ENCODE measurements around the gene GPR25.

The GPR25 gene

GRCh38 chr1:200872446-200873115, at the start of gene GPR25:
GPR25 (plus strand) TSS chr1:200872981; CDS start chr1:200873038, 57 bp downstream.
- no peak for DNase-seq

DNA sequence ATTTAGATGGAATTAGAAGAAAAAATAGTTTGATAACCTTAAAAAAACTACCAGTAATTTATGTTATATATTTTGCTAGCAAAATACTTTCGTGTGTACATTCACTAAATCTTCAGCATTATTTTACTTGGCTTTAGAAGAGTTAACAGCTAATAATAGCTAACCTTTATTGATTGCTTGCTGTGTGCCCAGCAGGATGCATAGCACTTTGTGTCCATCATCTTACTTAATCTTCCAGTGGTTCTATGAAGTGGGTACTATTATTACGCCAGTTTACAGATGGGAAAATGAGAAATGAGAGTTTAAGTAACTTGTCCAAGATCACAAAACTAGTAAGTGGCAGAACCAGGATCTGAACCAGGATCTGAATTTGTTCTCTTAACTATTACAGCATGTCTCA, 41.7 kb upstream of the GPR25 start:
- no peak for DNase-seq

- no peak for DNase-seq
These were observed 38.4 kb upstream of the GPR25 start for GRCh38 chr1:200834383-200834782.

GRCh38 chr1:200836213-200836612, 36.6 kb upstream of the GPR25 start:
- no peak for DNase-seq

DNA sequence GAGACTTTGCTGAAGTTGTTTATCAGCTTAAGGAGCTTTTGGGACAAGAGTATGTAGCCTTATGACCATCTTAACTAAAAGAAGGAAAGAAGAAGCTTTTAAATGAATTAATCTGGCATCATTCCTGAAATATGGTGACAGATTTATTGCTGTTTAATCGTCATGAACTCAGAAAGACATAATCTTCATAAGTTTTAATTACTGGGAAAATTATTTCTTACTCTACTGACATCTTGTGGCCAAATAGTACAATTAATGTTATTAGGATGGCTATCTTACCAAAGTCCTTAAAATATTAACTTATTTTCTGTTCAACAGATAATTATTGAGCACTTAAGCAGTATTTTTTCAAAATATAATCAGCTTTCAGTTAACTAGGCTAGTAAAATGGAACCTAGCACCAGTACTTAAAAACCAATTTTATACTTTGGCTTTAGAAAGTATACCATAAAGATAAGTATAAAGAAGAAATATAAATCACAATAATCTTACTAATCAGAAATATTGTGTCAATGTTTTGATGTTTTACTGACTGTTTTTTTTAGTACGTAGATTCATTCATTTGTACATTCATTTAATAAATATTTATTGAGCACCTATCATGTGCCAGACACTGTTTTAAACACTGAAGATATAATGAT, 34.7 kb upstream of the GPR25 start:
- DNase-seq, result no peak

DNA sequence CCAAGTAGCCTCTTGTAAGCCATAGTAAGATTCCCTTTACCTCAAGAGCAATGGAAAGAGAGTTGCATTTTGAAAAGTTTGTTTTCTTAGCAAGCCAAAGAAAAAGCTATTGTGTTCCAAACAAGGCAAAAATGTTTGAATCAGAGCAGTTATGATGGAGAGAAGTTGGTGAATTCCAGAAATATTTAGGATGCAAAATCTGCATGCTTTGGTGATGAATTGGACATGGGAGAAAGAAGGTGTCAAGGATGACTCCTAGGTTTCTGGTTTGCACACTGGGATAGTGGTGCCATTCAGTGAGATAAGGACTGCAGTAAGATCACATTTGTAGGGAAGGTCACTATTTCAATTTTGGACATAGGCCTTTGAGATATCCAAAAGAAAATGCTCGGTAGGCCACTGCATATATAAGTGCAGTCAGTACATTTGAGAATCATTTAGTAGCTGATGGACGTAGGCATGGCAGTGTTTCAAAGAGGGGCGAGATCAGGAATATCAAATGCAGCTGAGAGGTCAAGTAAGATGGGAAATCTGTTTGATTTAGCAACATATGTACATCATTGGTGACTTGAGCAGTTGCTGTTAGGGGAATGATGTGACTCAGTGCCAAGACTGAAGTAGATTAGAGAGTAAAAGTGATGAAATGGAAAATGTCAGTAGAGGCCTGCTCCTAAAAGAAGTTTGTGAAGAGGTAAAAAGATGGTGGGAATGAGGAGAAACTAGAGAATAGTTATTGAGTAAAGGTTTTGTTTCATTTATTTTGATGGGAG, 33.9 kb upstream of the GPR25 start:
- no peak for DNase-seq

DNA sequence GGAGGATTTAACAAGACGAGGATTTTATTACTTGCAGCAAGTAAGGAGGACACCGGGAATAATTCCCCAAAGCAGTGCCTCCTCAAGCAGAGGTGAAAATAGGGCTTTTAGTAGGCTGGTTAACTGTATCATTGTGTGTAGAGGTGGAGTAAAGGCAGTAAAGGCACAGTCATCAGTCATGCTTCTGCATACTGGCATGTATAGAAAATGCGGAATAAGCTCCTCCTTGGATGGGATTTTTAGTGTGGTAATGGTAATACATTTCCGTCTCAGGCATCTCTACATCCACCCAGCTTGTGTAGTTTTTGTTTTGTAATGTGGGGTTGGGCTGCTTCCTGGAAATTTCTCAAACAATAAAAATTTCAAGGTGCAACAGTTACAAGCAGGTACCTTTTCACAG, 27.4 kb upstream of the GPR25 start:
- no peak for DNase-seq

- DNase-seq, result no peak
These were observed 26.4 kb upstream of the GPR25 start for GRCh38 chr1:200846398-200846797.

GRCh38 chr1:200849430-200849829, 23.4 kb upstream of the GPR25 start:
- no peak for DNase-seq

DNA sequence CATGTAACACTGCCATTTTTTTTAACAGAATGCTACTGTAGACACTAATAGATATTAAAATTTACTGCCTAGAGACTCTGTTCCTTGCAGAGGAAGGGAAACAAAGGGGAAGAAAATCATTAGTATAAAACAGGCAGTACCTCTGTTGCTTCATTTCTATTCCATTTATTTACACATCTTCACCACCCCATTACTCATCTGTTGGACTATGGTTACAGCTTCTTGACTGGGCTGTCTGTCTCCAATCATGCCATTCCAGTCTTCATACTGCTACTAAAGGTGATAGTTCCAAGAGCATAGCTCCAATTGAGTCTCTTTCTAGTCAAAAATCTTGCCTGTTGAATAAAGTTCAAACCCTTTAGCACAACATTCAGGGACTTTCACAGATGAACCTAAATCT, 22.2 kb upstream of the GPR25 start:
- no peak for DNase-seq

GRCh38 chr1:200856716-200857357, 15.9 kb upstream of the GPR25 start:
- no peak for DNase-seq

GRCh38 chr1:200857804-200858203, 15.0 kb upstream of the GPR25 start:
- DNase-seq, result no peak

DNA sequence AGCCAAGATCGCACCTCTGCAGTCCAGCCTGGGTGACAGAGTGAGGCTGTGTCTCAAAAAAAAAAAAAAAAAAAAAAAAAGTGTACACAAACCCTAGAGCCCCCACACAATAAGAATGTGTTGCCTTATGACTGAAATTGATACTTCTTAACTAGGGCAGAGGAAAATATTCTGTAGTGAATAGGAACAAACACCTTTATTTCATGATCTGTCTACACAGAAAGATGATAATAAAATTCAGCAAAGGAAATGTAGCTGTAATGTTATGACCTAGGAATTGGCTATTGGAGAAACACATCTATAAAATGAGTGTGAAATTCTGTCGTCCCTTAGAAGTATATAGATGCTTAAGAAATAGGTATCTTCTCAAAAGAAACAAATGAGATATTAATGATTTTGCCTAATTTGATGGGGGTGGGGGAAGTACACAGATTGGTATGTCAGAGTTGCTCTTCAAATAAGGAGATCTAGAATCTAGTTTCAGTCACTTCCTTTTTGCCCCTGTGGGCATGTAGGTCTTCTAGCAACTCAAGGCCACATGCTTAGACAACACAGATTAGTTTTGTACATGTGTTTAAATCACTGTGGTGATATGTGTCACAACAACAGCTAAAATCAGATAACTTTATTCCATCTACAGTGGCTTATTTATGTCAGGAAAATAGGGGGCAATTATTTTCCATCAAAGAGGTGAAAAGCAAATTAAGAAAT, 10.7 kb upstream of the GPR25 start:
- DNase-seq, result no peak

DNA sequence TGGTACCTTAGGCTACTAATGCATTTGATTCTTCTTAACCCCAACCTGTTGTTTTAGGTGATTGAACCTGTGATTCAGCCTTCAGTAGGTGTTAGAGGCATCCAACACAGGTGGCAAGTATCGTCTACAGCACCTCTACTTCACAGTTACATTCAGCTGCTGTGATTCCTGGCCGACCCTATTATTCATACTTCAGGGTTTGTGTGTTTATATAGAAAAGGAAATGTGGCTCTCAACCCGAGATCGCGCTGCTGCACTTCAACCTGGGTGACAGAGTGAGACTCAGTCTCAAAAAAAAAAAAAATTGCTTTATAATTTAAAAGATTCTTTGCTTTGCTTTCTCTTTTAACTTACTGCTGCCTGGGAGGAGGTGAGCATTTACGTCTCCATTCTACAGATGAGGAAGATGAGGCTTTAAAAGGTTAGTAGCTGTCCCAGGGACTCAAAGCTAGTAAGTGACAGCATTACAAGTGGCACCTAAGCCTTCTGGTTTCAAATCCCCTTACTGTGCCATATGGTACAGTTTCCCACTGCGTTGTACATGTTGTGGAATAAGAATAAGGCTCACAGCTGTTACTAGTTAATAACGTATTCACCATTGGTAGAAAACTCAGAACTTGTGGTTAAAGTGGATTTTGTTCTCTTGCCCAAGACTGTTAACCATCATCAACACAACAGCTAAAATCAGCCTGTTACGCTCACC, 9.9 kb upstream of the GPR25 start:
- no peak for DNase-seq

- DNase-seq, result no peak
These were observed 6.7 kb upstream of the GPR25 start for GRCh38 chr1:200866116-200866515.

GRCh38 chr1:200866521-200866920, 6.3 kb upstream of the GPR25 start:
- DNase-seq, result no peak

DNA sequence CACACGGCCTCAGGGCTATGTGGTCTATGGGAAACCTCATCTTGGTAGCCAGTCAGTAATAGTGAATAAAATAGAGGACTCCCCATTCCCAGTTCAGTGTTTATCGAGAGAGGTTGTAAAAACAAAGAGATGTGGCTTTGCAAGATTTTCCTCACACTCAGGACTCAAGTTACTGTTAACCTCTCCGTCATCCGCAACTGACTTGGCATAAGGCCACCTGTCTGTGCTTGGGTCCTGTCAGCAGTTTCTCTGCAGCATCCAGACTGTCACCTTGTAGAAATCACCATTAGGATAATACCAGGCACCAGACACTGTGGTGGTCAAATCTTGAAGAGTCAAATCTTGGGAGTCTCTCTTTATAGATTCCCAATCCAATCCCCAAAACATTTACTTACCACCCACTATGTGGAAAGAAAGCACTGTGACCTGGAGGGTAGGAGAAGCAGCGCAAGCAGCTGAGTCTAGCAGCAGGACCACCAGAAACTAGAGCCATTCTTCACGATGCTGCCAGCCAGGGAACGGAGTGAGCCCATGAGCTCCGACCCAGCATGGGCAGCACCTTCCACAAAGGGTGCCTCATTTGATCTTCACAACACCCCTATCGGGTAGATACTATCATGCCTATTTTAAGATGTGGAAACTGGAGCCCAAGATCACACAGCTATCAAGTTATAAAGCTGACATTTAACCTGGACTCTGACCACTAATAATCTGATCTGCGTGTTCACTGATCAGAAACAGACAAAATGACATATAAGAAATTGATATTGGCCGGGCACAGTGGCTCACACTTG, 5.6 kb upstream of the GPR25 start:
- DNase-seq, result no peak

GRCh38 chr1:200869376-200869752, 3.4 kb upstream of the GPR25 start:
- DNase-seq, result no peak

- no peak for DNase-seq
These were observed 2.9 kb upstream of the GPR25 start for GRCh38 chr1:200869753-200870391.

DNA sequence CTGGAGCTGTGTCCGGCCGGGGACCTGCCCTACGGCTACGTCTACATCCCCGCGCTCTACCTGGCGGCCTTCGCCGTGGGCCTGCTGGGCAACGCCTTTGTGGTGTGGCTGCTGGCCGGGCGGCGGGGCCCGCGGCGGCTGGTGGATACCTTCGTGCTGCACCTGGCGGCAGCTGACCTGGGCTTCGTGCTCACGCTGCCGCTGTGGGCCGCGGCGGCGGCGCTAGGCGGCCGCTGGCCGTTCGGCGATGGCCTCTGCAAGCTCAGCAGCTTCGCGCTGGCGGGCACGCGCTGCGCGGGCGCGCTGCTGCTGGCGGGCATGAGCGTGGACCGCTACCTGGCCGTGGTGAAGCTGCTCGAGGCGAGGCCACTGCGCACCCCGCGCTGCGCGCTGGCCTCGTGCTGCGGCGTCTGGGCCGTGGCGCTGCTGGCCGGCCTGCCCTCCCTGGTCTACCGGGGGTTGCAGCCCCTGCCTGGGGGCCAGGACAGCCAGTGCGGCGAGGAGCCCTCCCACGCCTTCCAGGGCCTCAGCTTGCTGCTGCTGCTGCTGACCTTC, 412 bp downstream of the GPR25 start:
- peak; percentile 33 for DNase-seq
